ENCODE data around the gene NEBL.

NEBL gene

DNA sequence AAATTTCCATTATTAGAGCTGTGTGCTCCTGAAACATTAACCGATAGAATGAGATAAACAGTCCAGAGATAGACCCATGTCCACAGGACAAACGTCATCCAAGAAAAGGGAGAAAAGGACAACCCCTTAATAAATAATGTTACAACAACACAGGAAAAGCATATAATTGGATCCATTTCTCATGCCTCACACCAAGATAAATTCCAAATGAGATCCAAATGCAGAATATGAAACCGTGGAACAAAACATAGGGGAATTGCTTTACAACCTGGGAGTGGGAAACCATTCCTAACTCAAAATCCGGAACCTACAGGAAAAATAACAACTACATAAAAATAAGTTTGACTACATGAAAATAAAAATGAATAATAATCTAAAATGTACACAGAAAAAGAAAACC is 22.4 kb upstream of the NEBL start:
- no peak for DNase-seq
- H3K4me1 ChIP-seq (ENCODE audit: control extremely low read depth in 1 of 4, control insufficient read depth in 4 of 4, insufficient read depth in 4 of 4, low read length in 3 of 4), result no peaks in the 10 kb centered on the region
- no peak overlapping the region for H3K4me3 ChIP-seq (ENCODE audit: control insufficient read depth in 1 of 7, extremely low read depth in 1 of 7, insufficient read depth in 4 of 7, low read depth in 2 of 7, low read length in 6 of 7)
- CTCF ChIA-PET, result no interaction called here
- POLR2A ChIA-PET, result no interaction called here
- no peaks in the 10 kb centered on the region for H3K27me3 ChIP-seq (replicated peaks in 2 of 5; ENCODE audit: control insufficient read depth in 4 of 5, insufficient read depth in 5 of 5, low read length in 4 of 5)
- H3K27ac ChIP-seq (ENCODE audit: insufficient read depth in 1 of 2, low read depth in 1 of 2, low read length in 2 of 2, poor library complexity in 1 of 2, severe bottlenecking in 2 of 2), result no peak overlapping the region
- WGBS (ENCODE audit: insufficient coverage), result 100% methylated on average over 1 of the region's 4 CpGs
- no peaks in the 10 kb centered on the region for H3K36me3 ChIP-seq (ENCODE audit: control insufficient read depth in 4 of 4, insufficient read depth in 4 of 4, low read length in 3 of 4)
- H3K9me3 ChIP-seq (ENCODE audit: control extremely low read depth in 1 of 5, control insufficient read depth in 4 of 5, insufficient read depth in 2 of 5, low read depth in 1 of 5, low read length in 4 of 5), result no peaks in the 10 kb centered on the region

DNA sequence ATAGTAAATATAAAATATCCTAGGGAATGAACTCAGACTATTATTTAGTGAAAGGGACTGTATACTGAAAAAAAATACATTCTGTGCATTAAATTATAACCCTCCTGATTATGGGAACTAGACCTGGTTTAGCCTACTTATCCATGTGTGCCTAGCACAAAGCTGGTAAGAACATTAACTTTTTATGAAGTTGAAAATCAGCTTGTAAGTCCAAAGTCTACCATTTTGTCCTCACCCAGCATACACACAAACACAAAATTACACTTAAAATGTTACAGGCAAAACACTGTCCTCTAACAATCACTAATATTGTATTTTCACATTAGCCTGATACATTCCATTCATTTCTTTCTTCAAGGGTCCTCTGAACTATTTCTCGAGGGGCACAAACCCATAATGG is 19.9 kb upstream of the NEBL start:
- Histone ChIP-seq H3K36me3 (ENCODE audit: control insufficient read depth in 4 of 4, insufficient read depth in 4 of 4, low read length in 3 of 4) (no peaks in the 10 kb centered on the region), H3K4me3 (ENCODE audit: control insufficient read depth in 1 of 7, extremely low read depth in 1 of 7, insufficient read depth in 4 of 7, low read depth in 2 of 7, low read length in 6 of 7) (no peak overlapping the region), H3K27ac (ENCODE audit: insufficient read depth in 1 of 2, low read depth in 1 of 2, low read length in 2 of 2, poor library complexity in 1 of 2, severe bottlenecking in 2 of 2) (no peak overlapping the region), H3K27me3 (replicated peaks in 2 of 5; ENCODE audit: control insufficient read depth in 4 of 5, insufficient read depth in 5 of 5, low read length in 4 of 5) (no peaks in the 10 kb centered on the region), H3K9me3 (ENCODE audit: control extremely low read depth in 1 of 5, control insufficient read depth in 4 of 5, insufficient read depth in 2 of 5, low read depth in 1 of 5, low read length in 4 of 5) (no peaks in the 10 kb centered on the region), H3K4me1 (ENCODE audit: control extremely low read depth in 1 of 4, control insufficient read depth in 4 of 4, insufficient read depth in 4 of 4, low read length in 3 of 4) (no peaks in the 10 kb centered on the region)
- ChIA-PET POLR2A (no interaction called here), CTCF (no interaction called here)
- 80% methylated on average over 1 of the region's 1 CpG for WGBS (ENCODE audit: insufficient coverage)
- DNase-seq, result no peak

DNA sequence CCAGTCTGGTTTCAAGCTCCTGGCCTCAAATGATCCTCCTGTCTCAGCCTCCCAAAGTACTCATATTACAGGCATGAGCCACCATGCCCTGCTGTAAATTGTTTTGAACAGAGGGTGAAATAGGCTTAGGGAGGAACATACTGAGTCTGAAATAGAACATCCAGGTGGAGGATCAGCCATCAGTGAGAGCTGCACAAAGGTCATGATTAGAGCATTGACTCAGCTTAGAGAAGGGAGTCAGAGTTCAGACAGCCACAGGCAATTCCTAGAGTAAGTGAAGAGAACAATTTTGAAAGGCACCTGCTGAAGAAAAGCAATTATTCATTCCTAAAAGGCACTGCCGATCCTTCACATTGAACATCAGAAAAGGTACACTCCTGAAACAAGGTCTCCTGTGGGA is 15.9 kb upstream of the NEBL start:
- Histone ChIP-seq H3K27me3 (replicated peaks in 2 of 5; ENCODE audit: control insufficient read depth in 4 of 5, insufficient read depth in 5 of 5, low read length in 4 of 5) (no peaks in the 10 kb centered on the region), H3K4me3 (ENCODE audit: control insufficient read depth in 1 of 7, extremely low read depth in 1 of 7, insufficient read depth in 4 of 7, low read depth in 2 of 7, low read length in 6 of 7) (no peak overlapping the region), H3K4me1 (ENCODE audit: control extremely low read depth in 1 of 4, control insufficient read depth in 4 of 4, insufficient read depth in 4 of 4, low read length in 3 of 4) (no peaks in the 10 kb centered on the region), H3K36me3 (ENCODE audit: control insufficient read depth in 4 of 4, insufficient read depth in 4 of 4, low read length in 3 of 4) (no peaks in the 10 kb centered on the region), H3K27ac (ENCODE audit: insufficient read depth in 1 of 2, low read depth in 1 of 2, low read length in 2 of 2, poor library complexity in 1 of 2, severe bottlenecking in 2 of 2) (no peak overlapping the region), H3K9me3 (ENCODE audit: control extremely low read depth in 1 of 5, control insufficient read depth in 4 of 5, insufficient read depth in 2 of 5, low read depth in 1 of 5, low read length in 4 of 5) (no peaks in the 10 kb centered on the region)
- DNase-seq, result no peak
- ChIA-PET CTCF (no interaction called here), POLR2A (no interaction called here)
- WGBS (ENCODE audit: insufficient coverage), result 86% methylated on average over 1 of the region's 1 CpG

- Histone ChIP-seq H3K4me1 (ENCODE audit: control extremely low read depth in 1 of 4, control insufficient read depth in 4 of 4, insufficient read depth in 4 of 4, low read length in 3 of 4) (no peaks in the 10 kb centered on the region), H3K36me3 (ENCODE audit: control insufficient read depth in 4 of 4, insufficient read depth in 4 of 4, low read length in 3 of 4) (no peaks in the 10 kb centered on the region), H3K9me3 (ENCODE audit: control extremely low read depth in 1 of 5, control insufficient read depth in 4 of 5, insufficient read depth in 2 of 5, low read depth in 1 of 5, low read length in 4 of 5) (no peaks in the 10 kb centered on the region), H3K4me3 (ENCODE audit: control insufficient read depth in 1 of 7, extremely low read depth in 1 of 7, insufficient read depth in 4 of 7, low read depth in 2 of 7, low read length in 6 of 7) (no peak overlapping the region), H3K27me3 (replicated peaks in 2 of 5; ENCODE audit: control insufficient read depth in 4 of 5, insufficient read depth in 5 of 5, low read length in 4 of 5) (no peaks in the 10 kb centered on the region), H3K27ac (ENCODE audit: insufficient read depth in 1 of 2, low read depth in 1 of 2, low read length in 2 of 2, poor library complexity in 1 of 2, severe bottlenecking in 2 of 2) (no peak overlapping the region)
- POLR2A ChIA-PET, result no interaction called here
- 83% methylated on average over 2 of the region's 4 CpGs for WGBS (ENCODE audit: insufficient coverage)
- no peak for DNase-seq
- CTCF ChIA-PET, result no interaction called here
These were observed 14.5 kb upstream of the NEBL start for GRCh38 chr10:20911626-20912025.

- Histone ChIP-seq H3K27me3 (replicated peaks in 2 of 5; ENCODE audit: control insufficient read depth in 4 of 5, insufficient read depth in 5 of 5, low read length in 4 of 5) (no peaks in the 10 kb centered on the region), H3K27ac (ENCODE audit: insufficient read depth in 1 of 2, low read depth in 1 of 2, low read length in 2 of 2, poor library complexity in 1 of 2, severe bottlenecking in 2 of 2) (no peak overlapping the region), H3K9me3 (ENCODE audit: control extremely low read depth in 1 of 5, control insufficient read depth in 4 of 5, insufficient read depth in 2 of 5, low read depth in 1 of 5, low read length in 4 of 5) (no peaks in the 10 kb centered on the region), H3K4me3 (ENCODE audit: control insufficient read depth in 1 of 7, extremely low read depth in 1 of 7, insufficient read depth in 4 of 7, low read depth in 2 of 7, low read length in 6 of 7) (no peak overlapping the region), H3K4me1 (ENCODE audit: control extremely low read depth in 1 of 4, control insufficient read depth in 4 of 4, insufficient read depth in 4 of 4, low read length in 3 of 4) (no peaks in the 10 kb centered on the region), H3K36me3 (ENCODE audit: control insufficient read depth in 4 of 4, insufficient read depth in 4 of 4, low read length in 3 of 4) (no peaks in the 10 kb centered on the region)
- no peak for DNase-seq
- POLR2A ChIA-PET, result interaction anchor here (0.6 kb wide), 1 partner anchor 16 kb away, joined by 4 read pairs; no protein-coding TSS in a partner anchor
- CTCF ChIA-PET, result no interaction called here
These were observed 12.7 kb upstream of the NEBL start for GRCh38 chr10:20909801-20910200.

DNA sequence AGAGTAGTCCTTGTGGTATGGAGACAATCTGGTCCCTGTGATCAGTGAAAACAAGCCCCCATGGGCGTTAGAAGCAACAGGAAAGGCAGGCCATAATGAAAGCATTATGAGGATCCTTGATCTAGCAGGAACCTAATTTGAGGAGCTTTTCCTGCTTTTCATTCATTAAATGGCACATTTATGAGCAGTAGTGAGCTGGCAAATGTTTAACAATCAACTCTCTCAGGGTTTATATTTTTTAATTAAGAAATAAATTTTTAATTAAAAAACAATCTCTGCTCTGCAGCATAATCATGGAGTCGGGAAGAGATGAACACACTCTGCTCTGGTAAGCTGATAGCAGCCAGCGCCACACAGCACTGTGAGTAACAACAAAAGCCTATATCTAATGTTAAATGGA is 11.3 kb upstream of the NEBL start:
- no peak for DNase-seq
- CTCF ChIA-PET, result no interaction called here
- Histone ChIP-seq H3K27ac (ENCODE audit: insufficient read depth in 1 of 2, low read depth in 1 of 2, low read length in 2 of 2, poor library complexity in 1 of 2, severe bottlenecking in 2 of 2) (no peak overlapping the region), H3K4me3 (ENCODE audit: control insufficient read depth in 1 of 7, extremely low read depth in 1 of 7, insufficient read depth in 4 of 7, low read depth in 2 of 7, low read length in 6 of 7) (no peak overlapping the region), H3K36me3 (ENCODE audit: control insufficient read depth in 4 of 4, insufficient read depth in 4 of 4, low read length in 3 of 4) (no peaks in the 10 kb centered on the region), H3K27me3 (replicated peaks in 2 of 5; ENCODE audit: control insufficient read depth in 4 of 5, insufficient read depth in 5 of 5, low read length in 4 of 5) (no peaks in the 10 kb centered on the region), H3K4me1 (ENCODE audit: control extremely low read depth in 1 of 4, control insufficient read depth in 4 of 4, insufficient read depth in 4 of 4, low read length in 3 of 4) (no peaks in the 10 kb centered on the region), H3K9me3 (ENCODE audit: control extremely low read depth in 1 of 5, control insufficient read depth in 4 of 5, insufficient read depth in 2 of 5, low read depth in 1 of 5, low read length in 4 of 5) (no peaks in the 10 kb centered on the region)
- POLR2A ChIA-PET, result no interaction called here
- 83% methylated on average over 2 of the region's 3 CpGs for WGBS (ENCODE audit: insufficient coverage)

DNA sequence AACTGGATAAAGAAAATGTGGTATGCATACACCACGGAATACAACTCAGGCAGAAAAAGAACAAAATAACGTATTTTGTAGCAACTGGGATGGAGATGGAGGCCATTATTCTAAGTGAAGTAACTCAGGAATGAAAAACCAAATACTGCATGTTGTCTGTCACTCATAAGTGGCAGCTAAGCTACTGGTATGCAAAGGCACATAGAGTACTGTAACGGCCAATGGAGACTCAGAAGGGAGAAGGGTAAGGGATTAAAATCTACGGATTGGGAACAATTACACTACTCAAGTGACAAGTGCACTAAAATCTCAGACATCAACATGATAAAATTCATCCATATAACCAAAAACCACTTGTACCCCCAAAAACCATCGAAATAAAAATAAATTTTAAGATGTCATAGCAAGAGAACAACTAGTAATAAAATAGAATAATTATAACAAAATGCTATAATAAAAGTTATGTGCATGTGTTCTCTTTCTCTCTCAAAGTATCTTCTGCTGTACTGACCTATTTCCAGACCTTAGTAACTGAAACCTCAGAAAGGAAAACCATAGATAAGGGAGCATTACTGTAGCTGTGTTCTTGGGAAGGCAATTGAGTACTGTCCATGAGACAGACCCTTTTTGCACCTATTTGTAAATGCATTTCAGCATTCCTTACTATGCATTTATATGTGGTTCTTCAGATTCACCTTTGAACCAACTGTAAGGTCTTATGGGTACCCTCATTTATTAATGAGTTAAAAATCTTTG is 6.7 kb upstream of the NEBL start:
- no peak for DNase-seq
- Histone ChIP-seq H3K4me1 (ENCODE audit: control extremely low read depth in 1 of 4, control insufficient read depth in 4 of 4, insufficient read depth in 4 of 4, low read length in 3 of 4) (no peaks in the 10 kb centered on the region), H3K27ac (ENCODE audit: insufficient read depth in 1 of 2, low read depth in 1 of 2, low read length in 2 of 2, poor library complexity in 1 of 2, severe bottlenecking in 2 of 2) (no peak overlapping the region), H3K27me3 (replicated peaks in 2 of 5; ENCODE audit: control insufficient read depth in 4 of 5, insufficient read depth in 5 of 5, low read length in 4 of 5) (no peaks in the 10 kb centered on the region), H3K4me3 (ENCODE audit: control insufficient read depth in 1 of 7, extremely low read depth in 1 of 7, insufficient read depth in 4 of 7, low read depth in 2 of 7, low read length in 6 of 7) (no peak overlapping the region), H3K9me3 (ENCODE audit: control extremely low read depth in 1 of 5, control insufficient read depth in 4 of 5, insufficient read depth in 2 of 5, low read depth in 1 of 5, low read length in 4 of 5) (no peaks in the 10 kb centered on the region), H3K36me3 (ENCODE audit: control insufficient read depth in 4 of 4, insufficient read depth in 4 of 4, low read length in 3 of 4) (no peaks in the 10 kb centered on the region)
- WGBS (ENCODE audit: insufficient coverage), result 97% methylated on average over 3 of the region's 5 CpGs
- CTCF ChIA-PET, result no interaction called here
- POLR2A ChIA-PET, result no interaction called here
